GOT3 (cell line): Measurements from ENCODE around the gene TRPM7.
"Not testable (repeated sequence)": the region's sequence is repeated elsewhere in the genome, so short reads cannot be mapped to it uniquely, and the experiment has no call there.

Experiments
- DNase-seq: peaks from one replicate; lab custom pipeline; 2025; ENCODE audit warnings: mixed read lengths; lab: John Stamatoyannopoulos, UW

Gene TRPM7

GRCh38 chr15:50670115-50670514, 16.5 kb downstream of the TRPM7 start:
- DNase-seq = no peak

GRCh38 chr15:50669611-50670010, 17.0 kb downstream of the TRPM7 start:
- DNase-seq = no peak

GRCh38 chr15:50665938-50666337, 20.7 kb downstream of the TRPM7 start:
- no peak for DNase-seq

GRCh38 chr15:50655555-50655954, 31.0 kb downstream of the TRPM7 start:
- no peak for DNase-seq

GRCh38 chr15:50653156-50653743, 33.3 kb downstream of the TRPM7 start:
- DNase-seq = no peak

- no peak for DNase-seq
Observed at GRCh38 chr15:50652671-50653070, 33.9 kb downstream of the TRPM7 start.

- DNase-seq = no peak
Observed at GRCh38 chr15:50641318-50641717, 45.3 kb downstream of the TRPM7 start.

- DNase-seq = no peak
Observed at GRCh38 chr15:50636146-50636545, 50.5 kb downstream of the TRPM7 start.

GRCh38 chr15:50633653-50634052, 52.9 kb downstream of the TRPM7 start:
- DNase-seq = no peak

GRCh38 chr15:50628421-50628820, 58.2 kb downstream of the TRPM7 start:
- no peak for DNase-seq

GRCh38 chr15:50627351-50628055, 59.1 kb downstream of the TRPM7 start:
- DNase-seq = no peak

- DNase-seq = no peak
Observed at GRCh38 chr15:50624616-50625168, 61.9 kb downstream of the TRPM7 start.

GRCh38 chr15:50622361-50622943, 64.1 kb downstream of the TRPM7 start:
- DNase-seq = not testable (repeated sequence)

GRCh38 chr15:50616960-50617359, 69.6 kb downstream of the TRPM7 start:
- DNase-seq = not testable (repeated sequence)

- not testable (repeated sequence) for DNase-seq
Observed at GRCh38 chr15:50616554-50616953, 70.0 kb downstream of the TRPM7 start.

GRCh38 chr15:50613600-50613999, 73.0 kb downstream of the TRPM7 start:
- DNase-seq = no peak

- no peak for DNase-seq
Observed at GRCh38 chr15:50607129-50607528, 79.5 kb downstream of the TRPM7 start.

GRCh38 chr15:50605462-50605861, 81.1 kb downstream of the TRPM7 start:
- DNase-seq = no peak

- not testable (repeated sequence) for DNase-seq
Observed at GRCh38 chr15:50602028-50602427, 84.6 kb downstream of the TRPM7 start.

GRCh38 chr15:50594311-50594710, 92.3 kb downstream of the TRPM7 start:
- DNase-seq = no peak

- no peak for DNase-seq
Observed at GRCh38 chr15:50593761-50594160, 92.8 kb downstream of the TRPM7 start.

GRCh38 chr15:50590288-50590687, 96.3 kb downstream of the TRPM7 start:
- no peak for DNase-seq

GRCh38 chr15:50577492-50577891, 109.1 kb downstream of the TRPM7 start:
- no peak for DNase-seq
